Neural progenitor cell (in vitro differentiated cells): ENCODE measurements around the gene OR51T1.

ENCODE experiments used
- CTCF ChIP-seq: fragments of 200-600 bp; sonication (generic); IDR thresholded peaks from 2 replicates; pipeline ENCODE4 v1.5.1; 2017; ENCODE audit warnings: antibody characterized with exemption, mild to moderate bottlenecking
- EZH2 ChIP-seq: fragments of 200-600 bp; sonication (generic); IDR thresholded peaks from 2 replicates; pipeline ENCODE4 v1.6.1; 2017; ENCODE audit warnings: antibody characterized with exemption, mild to moderate bottlenecking, moderate library complexity

GRCh38 chr11:4887591-4887990, 5.9 kb downstream of the OR51T1 start:
- TF ChIP-seq CTCF (no peak), EZH2 (no peak)
